GM23338 (cell line): Measurements from ENCODE around the gene SRGAP2B.
"Not testable (repeated sequence)": the region's sequence is repeated elsewhere in the genome, so short reads cannot be mapped to it uniquely, and the experiment has no call there.

Experiments used
- ZNF331 ChIP-seq: fragments of 250-450 bp; sonication (Bioruptor Pico); IDR thresholded peaks from 2 replicates; pipeline ENCODE4 v1.5.0; 2020; ENCODE audit warnings: low read depth, mild to moderate bottlenecking, moderate library complexity
- TF ChIP-seq, protein P1 (sequence below), 2 experiments: fragments of 200-600 bp in 1 of 2; sonication (generic) in 1 of 2; conservative IDR thresholded peaks; 2 replicates each; pipeline versions ENCODE4 v1.5.1 to v1.6.1; 2016 to 2017; ENCODE audit warnings: antibody characterized with exemption in 2 of 2, low read depth in 2 of 2, mild to moderate bottlenecking in 2 of 2, moderate library complexity in 1 of 2

GRCh38 chr1:145128697-145129469 is 33.8 kb upstream of the SRGAP2B start:
- TF ChIP-seq ZNF331 (CRISPR knock-in tag) = not testable (repeated sequence)
- TF ChIP-seq, protein P1, sequence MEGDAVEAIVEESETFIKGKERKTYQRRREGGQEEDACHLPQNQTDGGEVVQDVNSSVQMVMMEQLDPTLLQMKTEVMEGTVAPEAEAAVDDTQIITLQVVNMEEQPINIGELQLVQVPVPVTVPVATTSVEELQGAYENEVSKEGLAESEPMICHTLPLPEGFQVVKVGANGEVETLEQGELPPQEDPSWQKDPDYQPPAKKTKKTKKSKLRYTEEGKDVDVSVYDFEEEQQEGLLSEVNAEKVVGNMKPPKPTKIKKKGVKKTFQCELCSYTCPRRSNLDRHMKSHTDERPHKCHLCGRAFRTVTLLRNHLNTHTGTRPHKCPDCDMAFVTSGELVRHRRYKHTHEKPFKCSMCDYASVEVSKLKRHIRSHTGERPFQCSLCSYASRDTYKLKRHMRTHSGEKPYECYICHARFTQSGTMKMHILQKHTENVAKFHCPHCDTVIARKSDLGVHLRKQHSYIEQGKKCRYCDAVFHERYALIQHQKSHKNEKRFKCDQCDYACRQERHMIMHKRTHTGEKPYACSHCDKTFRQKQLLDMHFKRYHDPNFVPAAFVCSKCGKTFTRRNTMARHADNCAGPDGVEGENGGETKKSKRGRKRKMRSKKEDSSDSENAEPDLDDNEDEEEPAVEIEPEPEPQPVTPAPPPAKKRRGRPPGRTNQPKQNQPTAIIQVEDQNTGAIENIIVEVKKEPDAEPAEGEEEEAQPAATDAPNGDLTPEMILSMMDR (conservative IDR thresholded peaks at IDR 0.05; ENCODE audit: low read depth in 2 of 2) = not testable (repeated sequence)
